Mammary epithelial cell (primary cell): ENCODE results near the gene CEP128.

ENCODE experiments used
- EZH2 ChIP-seq: IDR thresholded peaks from 2 replicates; pipeline ENCODE4 v1.6.1; 2012; ENCODE audit warnings: low read length, inconsistent platforms, borderline replicate concordance
- TF ChIP-seq, protein P1 (sequence below), 2 donors: IDR thresholded peaks in 1 of 2; conservative IDR thresholded peaks in 1 of 2; 2 replicates each; pipeline ENCODE4 v1.5.1; 2011 to 2012; ENCODE audit warnings: inconsistent platforms in 2 of 2, low read length in 2 of 2, mild to moderate bottlenecking in 2 of 2, control low read depth in 1 of 2, low read depth in 1 of 2; ENCODE audit not compliant: insufficient read depth in 1 of 2; ENCODE audit errors: extremely low read depth in 1 of 2

DNA sequence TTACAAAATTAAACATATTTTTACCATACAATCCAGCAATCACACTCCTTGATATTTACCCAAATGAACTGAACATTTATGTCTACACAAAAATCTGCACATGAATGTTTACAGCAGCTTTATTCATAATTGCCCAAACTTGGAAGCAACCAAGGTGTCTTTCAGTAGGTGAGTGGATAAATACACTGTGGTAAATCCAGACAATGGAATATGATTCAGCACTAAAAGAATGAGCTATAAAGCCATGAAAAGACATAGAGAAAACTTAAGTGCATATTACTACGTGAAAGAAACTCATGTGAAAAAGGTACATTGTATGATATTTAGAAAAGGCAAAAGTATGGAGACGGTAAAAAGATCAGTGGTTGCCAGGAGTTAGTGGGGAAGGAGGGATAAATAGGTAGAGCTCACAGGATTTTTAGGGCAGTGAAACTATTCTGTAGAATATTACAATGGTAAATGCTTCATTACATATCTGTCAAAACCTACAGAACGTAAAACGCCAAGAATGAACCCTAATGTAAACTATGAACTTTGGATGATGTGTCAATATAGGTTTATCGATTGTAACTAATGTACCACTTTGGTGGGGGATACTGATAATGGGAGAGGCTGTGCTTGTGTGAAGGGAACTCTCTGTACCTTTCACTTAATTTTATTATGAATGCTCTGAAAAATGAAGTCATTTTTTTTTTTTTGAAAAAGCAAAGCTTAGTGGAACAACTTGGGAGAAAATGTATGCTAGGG is 295.7 kb downstream of the CEP128 start:
- TF ChIP-seq, protein P1, sequence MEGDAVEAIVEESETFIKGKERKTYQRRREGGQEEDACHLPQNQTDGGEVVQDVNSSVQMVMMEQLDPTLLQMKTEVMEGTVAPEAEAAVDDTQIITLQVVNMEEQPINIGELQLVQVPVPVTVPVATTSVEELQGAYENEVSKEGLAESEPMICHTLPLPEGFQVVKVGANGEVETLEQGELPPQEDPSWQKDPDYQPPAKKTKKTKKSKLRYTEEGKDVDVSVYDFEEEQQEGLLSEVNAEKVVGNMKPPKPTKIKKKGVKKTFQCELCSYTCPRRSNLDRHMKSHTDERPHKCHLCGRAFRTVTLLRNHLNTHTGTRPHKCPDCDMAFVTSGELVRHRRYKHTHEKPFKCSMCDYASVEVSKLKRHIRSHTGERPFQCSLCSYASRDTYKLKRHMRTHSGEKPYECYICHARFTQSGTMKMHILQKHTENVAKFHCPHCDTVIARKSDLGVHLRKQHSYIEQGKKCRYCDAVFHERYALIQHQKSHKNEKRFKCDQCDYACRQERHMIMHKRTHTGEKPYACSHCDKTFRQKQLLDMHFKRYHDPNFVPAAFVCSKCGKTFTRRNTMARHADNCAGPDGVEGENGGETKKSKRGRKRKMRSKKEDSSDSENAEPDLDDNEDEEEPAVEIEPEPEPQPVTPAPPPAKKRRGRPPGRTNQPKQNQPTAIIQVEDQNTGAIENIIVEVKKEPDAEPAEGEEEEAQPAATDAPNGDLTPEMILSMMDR (conservative IDR thresholded peaks at IDR 0.05 in 1 of 2, IDR thresholded peaks at IDR 0.05 in 1 of 2; ENCODE audit: extremely low read depth in 1 of 2, insufficient read depth in 1 of 2, low read depth in 1 of 2, low read length in 2 of 2), result no peak
- TF ChIP-seq EZH2, result no peak
